ENCODE results near the gene BAMBI.
"Not testable (repeated sequence)": the region's sequence is repeated elsewhere in the genome, so short reads cannot be mapped to it uniquely, and the experiment has no call there.

Gene BAMBI

GRCh38 chr10:28676968-28677887, at the start of gene BAMBI:
BAMBI (plus strand) TSS chr10:28677521; CDS start chr10:28677898, 377 bp downstream.
- peak; percentile 89 to 91 for DNase-seq

DNA sequence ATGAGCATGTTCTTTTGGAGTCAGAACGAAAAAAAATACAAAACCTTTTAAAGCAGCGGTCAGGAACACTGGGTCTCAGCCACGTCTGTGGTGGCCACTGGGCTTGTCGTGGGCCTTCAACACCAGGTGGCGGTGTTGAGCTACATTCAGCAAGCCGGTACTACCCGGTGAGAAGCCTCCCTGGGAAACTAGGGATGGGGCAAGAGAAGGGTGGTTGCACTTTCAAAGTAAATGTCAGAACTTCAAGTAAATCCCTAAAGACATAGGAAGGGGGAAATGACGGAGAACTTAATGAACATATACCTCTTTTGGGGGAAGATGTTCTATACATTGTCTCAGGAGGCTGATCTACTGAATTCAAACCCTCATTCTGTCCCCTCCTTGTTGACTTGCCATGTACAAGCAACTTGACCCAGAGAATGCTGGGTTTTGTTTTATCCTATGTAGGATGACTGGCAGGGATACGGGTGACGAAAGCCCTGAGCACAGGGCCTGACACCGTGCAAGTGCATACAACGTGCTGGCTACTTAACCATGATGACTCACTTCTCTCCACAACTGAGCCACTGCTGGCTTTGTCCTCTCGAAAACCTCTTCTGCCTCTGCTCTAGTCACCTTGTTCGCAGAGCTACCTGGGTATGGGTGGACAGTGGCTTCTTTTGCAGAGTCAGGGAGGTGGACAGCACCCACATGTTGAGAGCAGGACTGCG, 49.0 kb upstream of the BAMBI start:
- DNase-seq: peak; percentile 44 to 60

GRCh38 chr10:28631896-28632583, 45.3 kb upstream of the BAMBI start:
- DNase-seq: no peak

GRCh38 chr10:28632584-28632945, 44.8 kb upstream of the BAMBI start:
- DNase-seq: no peak

GRCh38 chr10:28633750-28634149, 43.6 kb upstream of the BAMBI start:
- DNase-seq: no peak

DNA sequence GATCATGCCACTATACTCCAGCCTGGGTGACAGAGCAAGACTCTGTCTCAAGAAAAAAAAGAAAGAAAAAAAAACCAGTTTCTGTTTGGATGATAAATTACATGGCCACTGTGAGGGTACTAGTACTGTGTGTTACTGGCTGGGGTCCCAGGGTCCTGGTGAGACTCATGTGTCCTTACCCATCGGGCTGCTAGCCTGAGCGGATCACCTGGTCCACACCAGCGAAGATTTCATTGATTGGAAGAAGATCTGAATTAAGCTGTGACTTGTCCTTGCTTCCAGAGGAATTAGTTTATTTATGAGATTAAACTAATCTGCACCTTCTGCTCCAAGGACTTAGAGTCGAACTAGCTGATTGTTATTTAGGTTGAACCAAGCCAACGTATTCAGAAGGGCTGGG, 40.0 kb upstream of the BAMBI start:
- no peak for DNase-seq

DNA sequence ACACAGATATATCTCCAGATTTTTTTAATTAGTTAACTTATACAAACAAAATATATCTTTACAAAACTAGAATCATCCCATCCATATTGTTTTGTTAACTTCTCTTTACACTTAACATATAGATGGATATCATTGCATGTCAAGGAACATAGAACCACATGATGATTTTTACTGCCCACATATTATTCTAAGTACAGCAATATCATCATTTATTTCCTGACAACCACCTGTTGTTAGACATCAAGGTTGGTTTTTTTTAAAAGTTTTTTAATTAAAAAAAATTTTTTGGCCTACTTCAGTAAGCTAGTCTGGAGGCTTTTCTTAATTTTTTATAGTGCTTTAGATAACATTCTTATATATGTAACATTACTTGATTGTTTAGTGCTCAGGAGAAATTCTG, 38.9 kb upstream of the BAMBI start:
- DNase-seq: no peak

DNA sequence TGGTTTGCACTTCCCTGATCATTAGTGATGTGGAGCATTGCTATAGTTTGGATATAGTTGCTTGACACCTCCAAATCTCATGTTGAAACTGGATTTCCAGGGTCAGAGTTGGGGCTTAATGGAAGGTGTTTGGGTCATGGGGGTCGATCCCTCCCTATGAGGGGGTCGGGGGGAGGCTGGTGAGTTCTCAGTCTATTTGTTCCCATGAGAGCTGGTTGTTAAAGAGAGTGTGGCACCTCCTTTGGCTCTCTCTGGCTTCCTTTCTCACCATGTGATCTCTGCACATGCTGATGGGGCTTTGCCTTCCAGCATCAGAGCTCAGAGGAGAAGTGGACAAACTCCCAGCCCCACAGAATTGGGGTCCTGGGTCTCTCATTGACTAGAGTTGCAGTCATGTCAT, 36.8 kb upstream of the BAMBI start:
- DNase-seq: no peak

DNA sequence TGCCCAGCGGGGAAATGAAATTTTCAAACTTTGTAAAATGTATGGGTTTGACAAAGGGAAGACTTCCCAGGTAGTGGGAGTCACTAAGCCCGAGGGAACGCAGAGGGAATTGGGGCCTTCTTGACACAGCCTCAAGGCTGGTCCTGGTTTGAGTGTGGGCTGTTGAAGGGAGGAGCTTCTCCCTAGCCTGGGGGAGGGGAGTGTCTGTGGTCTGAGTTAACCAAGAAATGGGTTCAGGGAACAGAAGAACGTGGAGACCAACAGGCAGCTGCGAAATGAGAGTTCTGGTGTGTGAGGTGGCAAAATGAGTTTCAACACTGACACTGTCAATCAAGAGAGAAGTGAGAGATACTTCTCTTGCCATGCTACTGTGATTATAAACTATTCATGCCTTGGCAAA, 32.7 kb upstream of the BAMBI start:
- no peak for DNase-seq

- DNase-seq: no peak
These were observed 25.2 kb upstream of the BAMBI start for GRCh38 chr10:28652106-28652505.

- no peak for DNase-seq
These were observed 24.6 kb upstream of the BAMBI start for GRCh38 chr10:28652703-28653102.

- not testable (repeated sequence) for DNase-seq
These were observed 18.5 kb upstream of the BAMBI start for GRCh38 chr10:28658824-28659223.

GRCh38 chr10:28661035-28661434, 16.3 kb upstream of the BAMBI start:
- DNase-seq: no peak

- DNase-seq: peak; percentile 56 to 78
These were observed 13.5 kb upstream of the BAMBI start for GRCh38 chr10:28663576-28664368.

GRCh38 chr10:28664369-28664740, 13.0 kb upstream of the BAMBI start:
- no peak for DNase-seq

DNA sequence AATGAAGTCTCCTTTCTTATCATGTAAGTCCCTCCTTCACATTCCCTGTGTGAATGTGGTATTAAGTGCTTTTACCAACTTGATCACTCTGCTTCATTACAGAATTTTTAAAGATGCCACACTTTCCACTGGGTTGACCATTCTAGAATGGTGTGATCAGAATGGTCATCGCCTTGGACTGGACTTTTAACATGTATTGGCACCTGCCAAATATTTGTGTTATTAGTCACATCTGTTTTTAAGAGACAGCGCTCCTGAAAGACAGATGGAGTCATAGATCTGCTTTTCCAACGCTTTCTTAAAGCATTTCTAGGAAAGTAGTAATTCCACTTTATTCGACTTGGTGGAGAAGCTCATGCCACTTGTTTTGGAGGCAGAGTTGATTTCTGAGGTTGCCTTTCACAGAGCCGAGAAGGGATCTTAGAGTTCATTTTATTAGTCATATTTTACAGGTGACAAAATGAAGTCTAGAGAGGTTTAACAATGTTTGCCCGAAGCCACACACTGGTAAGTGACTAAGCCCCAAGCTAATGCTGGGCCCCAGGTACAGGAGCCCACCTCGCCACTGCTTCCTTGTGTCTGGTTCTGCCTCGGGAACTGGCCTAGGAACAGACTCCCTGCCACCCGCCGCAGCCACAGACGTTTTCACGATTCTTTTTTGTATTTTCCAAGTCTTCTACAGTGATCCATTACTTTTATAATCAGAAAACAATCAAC, 10.4 kb upstream of the BAMBI start:
- DNase-seq: no peak

GRCh38 chr10:28668363-28669226, 8.7 kb upstream of the BAMBI start:
- peak; percentile 62 to 81 for DNase-seq

GRCh38 chr10:28669227-28670173, 7.8 kb upstream of the BAMBI start:
- no peak for DNase-seq

DNA sequence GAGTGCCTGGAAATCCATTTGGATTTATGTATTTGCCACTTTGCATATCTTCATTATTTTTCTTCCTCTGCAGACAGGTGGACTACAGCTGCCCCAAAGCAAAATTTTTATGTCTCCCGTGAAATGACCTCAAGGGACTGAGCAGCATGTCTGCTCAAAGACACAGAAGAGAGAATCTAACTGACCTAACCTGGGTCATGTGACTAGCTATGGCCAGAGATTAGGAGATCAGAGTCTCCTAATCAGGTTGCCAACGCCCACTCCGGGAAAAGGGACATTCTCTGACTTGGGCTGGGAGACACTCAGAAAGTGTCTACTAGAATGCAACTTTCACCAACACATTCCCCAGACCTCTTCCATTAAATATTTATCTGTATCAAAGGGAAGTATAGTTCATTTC, 2.5 kb upstream of the BAMBI start:
- no peak for DNase-seq
